Endothelial cell of umbilical vein (primary cell): ENCODE results near the gene PHLPP1. TPM values are rescaled to one million over a fixed set of nuclear protein-coding genes. Genes with fewer than 3 reads are reported as not detected.

ENCODE experiments used
- BruUV-seq: library from RNA; stranded (reverse); fragments of 400-500 nt; replicated peaks from 2 replicates; lab custom pipeline; 2021; lab: Mats Ljungman, UMichigan
- CTCF ChIA-PET: fragments of 300-600, 350-600 bp; sonication (Branson Sonifier 250); formaldehyde crosslinking; loops from one replicate; lab custom pipeline; 2021; ENCODE audit warnings: antibody characterized with exemption, inconsistent platforms; lab: Charles Lee
- POLR2A ChIA-PET: fragments of 300-600, 350-600 bp; sonication (Branson Sonifier 250); formaldehyde crosslinking; loops from one replicate; lab custom pipeline; 2021; ENCODE audit warnings: antibody characterized with exemption, inconsistent platforms; lab: Charles Lee
- DNase-seq: peaks from one replicate; pipeline ENCODE4 v3.0.0-alpha.2; 2011; ENCODE audit warnings: low read depth, low spot score
- FAIRE-seq: peaks from 2 replicates; lab custom pipeline; 2011; peaks lifted over from hg19 to GRCh38; lab: Jason Lieb, UNC
- H2AFZ ChIP-seq: 2 replicates; pipeline ENCODE4 v1.6.0; 2012; ENCODE audit warnings: low read depth, low read length, control low read depth, inconsistent platforms
- H3K27ac ChIP-seq: 2 replicates; pipeline ENCODE4 v1.5.1; 2011; ENCODE audit warnings: low read depth, mild to moderate bottlenecking, control low read depth, low read length, moderate library complexity; ENCODE audit not compliant: insufficient read depth
- H3K27me3 ChIP-seq, 2 experiments: 2 replicates each; pipeline versions ENCODE4 v1.6.0 to v1.6.1; 2011; ENCODE audit warnings: low read length in 2 of 2, mixed read lengths in 1 of 2; ENCODE audit not compliant: control insufficient read depth in 2 of 2, insufficient read depth in 2 of 2
- H3K36me3 ChIP-seq, 2 experiments: 2 replicates in 1 of 2; 3 replicates in 1 of 2; pipeline ENCODE4 v1.5.1; 2011; ENCODE audit warnings: low read length in 2 of 2, mild to moderate bottlenecking in 1 of 2, moderate library complexity in 1 of 2; ENCODE audit not compliant: control insufficient read depth in 2 of 2, insufficient read depth in 2 of 2; ENCODE audit errors: extremely low read depth in 1 of 2
- H3K4me1 ChIP-seq: 3 replicates; pipeline ENCODE4 v1.5.1; 2011; ENCODE audit warnings: mild to moderate bottlenecking, low read length; ENCODE audit not compliant: control insufficient read depth, insufficient read depth; ENCODE audit errors: extremely low read depth
- H3K4me2 ChIP-seq: 2 replicates; pipeline ENCODE4 v1.6.1; 2011; ENCODE audit warnings: low read length, control low read depth, mixed read lengths; ENCODE audit not compliant: insufficient read depth
- H3K4me3 ChIP-seq, 3 experiments: fragments of 200-600 bp in 1 of 3; sonication (generic), shearing (Covaris generic) in 1 of 3; replicated peaks in 1 of 3; 2 replicates each; pipeline ENCODE4 v1.5.1; 2011 to 2016; ENCODE audit warnings: control low read depth in 3 of 3, low read length in 3 of 3, mild to moderate bottlenecking in 2 of 3, inconsistent platforms in 1 of 3, low read depth in 1 of 3, moderate library complexity in 1 of 3; ENCODE audit not compliant: insufficient read depth in 1 of 3
- H3K79me2 ChIP-seq: 2 replicates; pipeline ENCODE4 v1.6.0; 2012; ENCODE audit warnings: low read length, inconsistent platforms; ENCODE audit not compliant: control insufficient read depth, insufficient read depth
- H3K9ac ChIP-seq: replicated peaks from 2 replicates; pipeline ENCODE3; 2011; ENCODE audit warnings: low read length, control low read depth; ENCODE audit not compliant: insufficient read depth; ENCODE audit errors: extremely low read depth
- H3K9me1 ChIP-seq: replicated peaks from 3 replicates; pipeline ENCODE4 v1.6.0; 2011; ENCODE audit warnings: mild to moderate bottlenecking, low read length; ENCODE audit not compliant: control insufficient read depth, insufficient read depth; ENCODE audit errors: extremely low read depth
- H3K9me3 ChIP-seq: replicated peaks from 2 replicates; pipeline ENCODE4 v1.5.1; 2012; ENCODE audit warnings: low read length, inconsistent platforms; ENCODE audit not compliant: control insufficient read depth, insufficient read depth
- H4K20me1 ChIP-seq: replicated peaks from 2 replicates; pipeline ENCODE3; 2011; ENCODE audit warnings: mild to moderate bottlenecking, low read length; ENCODE audit not compliant: control insufficient read depth, insufficient read depth; ENCODE audit errors: extremely low read depth
- EZH2 ChIP-seq: IDR thresholded peaks from 2 replicates; pipeline ENCODE4 v1.6.1; 2012; ENCODE audit warnings: borderline replicate concordance, low read depth, mild to moderate bottlenecking, moderate library complexity, low read length, inconsistent platforms; ENCODE audit not compliant: severe bottlenecking
- FOS ChIP-seq: IDR thresholded peaks from 2 replicates; pipeline ENCODE4 v1.6.1; 2011; ENCODE audit warnings: mild to moderate bottlenecking, low read length, moderate library complexity, borderline replicate concordance; ENCODE audit not compliant: insufficient read depth
- GATA2 ChIP-seq: IDR thresholded peaks from 2 replicates; pipeline ENCODE4 v1.7.0; 2011; ENCODE audit warnings: low read depth, mild to moderate bottlenecking, moderate library complexity, mixed read lengths, low read length; ENCODE audit not compliant: insufficient read length, insufficient read depth
- JUN ChIP-seq: IDR thresholded peaks from 2 replicates; pipeline ENCODE4 v1.6.1; 2011; ENCODE audit warnings: borderline replicate concordance, low read depth; ENCODE audit not compliant: insufficient read length, insufficient read depth
- MYC ChIP-seq: IDR thresholded peaks from one replicate; pipeline ENCODE4 v1.6.1; 2011; ENCODE audit warnings: mild to moderate bottlenecking, low read depth, low read length
- POLR2A ChIP-seq: IDR thresholded peaks from 2 replicates; pipeline ENCODE4 v1.6.1; 2012; ENCODE audit warnings: low read depth, mild to moderate bottlenecking, control low read depth, low read length
- POLR2AphosphoS5 ChIP-seq: IDR thresholded peaks from 2 replicates; pipeline ENCODE4 v1.6.1; 2012; ENCODE audit warnings: low read depth, mild to moderate bottlenecking, control low read depth, low read length, moderate library complexity; ENCODE audit not compliant: insufficient read depth
- dilution Hi-C: fragments of 300-500 bp; cut with MboI; formaldehyde crosslinking; loops from one replicate; pipeline ENCODE4 v1.15.0; 2019; ENCODE audit warnings: low sequenced_read_pairs; ENCODE audit not compliant: extremely low pct_ligation_motif_present
- intact Hi-C: fragments of 100-400 bp; cut with micrococcal nuclease; formaldehyde crosslinking; loops from one replicate; pipeline ENCODE4 v1.10.0; 2022
- polyA plus RNA-seq, 4 experiments: library from polyadenylated mRNA; depleted of rRNA in 3 of 4; stranded (reverse) in 3 of 4; unstranded in 1 of 4; fragments of >200 nt; gene quantifications; 2 replicates each; pipeline versions ENCODE4 v1.2.1 to v1.2.3, GENCODE V29; 2011 to 2012; ENCODE audit warnings: missing spikeins in 1 of 4
- total RNA-seq: library from RNA; stranded (reverse); gene quantifications from 2 replicates; pipeline ENCODE4 v1.2.3, GENCODE V29; 2021
- TF ChIP-seq, protein P1 (sequence below), 2 donors: IDR thresholded peaks; 1 replicate in 1 of 2; 2 replicates in 1 of 2; pipeline ENCODE4 v1.5.1; 2011; ENCODE audit warnings: low read length in 2 of 2, mild to moderate bottlenecking in 2 of 2, moderate library complexity in 2 of 2, control low read depth in 1 of 2, inconsistent platforms in 1 of 2, low read depth in 1 of 2; ENCODE audit not compliant: insufficient read depth in 1 of 2; ENCODE audit errors: extremely low read depth in 1 of 2
- TF ChIP-seq, protein P2 (sequence below): IDR thresholded peaks from 2 replicates; pipeline ENCODE4 v1.6.1; 2011; ENCODE audit not compliant: insufficient read depth, insufficient read length

PHLPP1 gene
- total and polyA plus RNA-seq, 2 donors (not counting 3 experiments of a cell fraction or from before 2014, with no cell fraction given), result 4.0 to 10.8 TPM

DNA sequence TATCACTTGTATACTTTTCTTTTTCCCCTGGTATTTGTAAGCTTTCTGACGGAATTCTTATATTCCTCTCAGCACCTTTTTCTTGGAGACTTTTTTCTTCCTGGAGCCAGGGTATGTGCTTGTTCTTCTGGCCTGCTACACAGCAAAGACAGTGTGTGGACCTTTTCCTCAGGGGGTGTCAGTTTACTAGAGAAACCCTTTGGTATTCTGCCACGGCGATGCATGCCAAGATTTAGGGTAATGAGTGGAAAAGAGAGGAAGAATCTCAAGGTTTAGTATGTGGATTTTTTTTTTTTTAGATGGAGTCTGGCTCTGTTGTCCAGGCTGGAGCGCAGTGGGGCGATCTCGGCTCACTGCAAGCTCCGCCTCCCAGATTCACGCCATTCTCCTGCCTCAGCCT is 152.2 kb downstream of the PHLPP1 start:
- intact Hi-C loops, result no loop called here
- Histone ChIP-seq H3K4me3 (no peak overlapping the region), H3K36me3 (no peaks in the 10 kb centered on the region), H3K9ac (no peak overlapping the region), H3K27ac (no peak overlapping the region), H4K20me1 (no peaks in the 10 kb centered on the region), H3K27me3 (no peaks in the 10 kb centered on the region), H3K79me2 (no peaks in the 10 kb centered on the region), H3K9me3 (no peaks in the 10 kb centered on the region), H3K4me1 (no peaks in the 10 kb centered on the region), H2AFZ (no peak overlapping the region), H3K4me2 (no peak overlapping the region), H3K9me1 (no peaks in the 10 kb centered on the region)
- FAIRE-seq, result no peak
- dilution Hi-C loops, result no loop called here
- no peak for TF ChIP-seq GATA2
- TF ChIP-seq POLR2AphosphoS5, result no peak
- TF ChIP-seq, protein P1, sequence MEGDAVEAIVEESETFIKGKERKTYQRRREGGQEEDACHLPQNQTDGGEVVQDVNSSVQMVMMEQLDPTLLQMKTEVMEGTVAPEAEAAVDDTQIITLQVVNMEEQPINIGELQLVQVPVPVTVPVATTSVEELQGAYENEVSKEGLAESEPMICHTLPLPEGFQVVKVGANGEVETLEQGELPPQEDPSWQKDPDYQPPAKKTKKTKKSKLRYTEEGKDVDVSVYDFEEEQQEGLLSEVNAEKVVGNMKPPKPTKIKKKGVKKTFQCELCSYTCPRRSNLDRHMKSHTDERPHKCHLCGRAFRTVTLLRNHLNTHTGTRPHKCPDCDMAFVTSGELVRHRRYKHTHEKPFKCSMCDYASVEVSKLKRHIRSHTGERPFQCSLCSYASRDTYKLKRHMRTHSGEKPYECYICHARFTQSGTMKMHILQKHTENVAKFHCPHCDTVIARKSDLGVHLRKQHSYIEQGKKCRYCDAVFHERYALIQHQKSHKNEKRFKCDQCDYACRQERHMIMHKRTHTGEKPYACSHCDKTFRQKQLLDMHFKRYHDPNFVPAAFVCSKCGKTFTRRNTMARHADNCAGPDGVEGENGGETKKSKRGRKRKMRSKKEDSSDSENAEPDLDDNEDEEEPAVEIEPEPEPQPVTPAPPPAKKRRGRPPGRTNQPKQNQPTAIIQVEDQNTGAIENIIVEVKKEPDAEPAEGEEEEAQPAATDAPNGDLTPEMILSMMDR (IDR thresholded peaks at IDR 0.05; ENCODE audit: extremely low read depth in 1 of 2, insufficient read depth in 1 of 2, low read depth in 1 of 2, low read length in 2 of 2), result no peak
- no peak for TF ChIP-seq POLR2A
- CTCF ChIA-PET, result interaction anchor here (0.7 to 1.8 kb wide), 3 partner anchors 10 to 281 kb away, joined by 3 to 4 read pairs (median 3); no protein-coding TSS in a partner anchor
- POLR2A ChIA-PET, result no interaction called here
- no peak for DNase-seq
- no TSS peak for BruUV-seq

DNA sequence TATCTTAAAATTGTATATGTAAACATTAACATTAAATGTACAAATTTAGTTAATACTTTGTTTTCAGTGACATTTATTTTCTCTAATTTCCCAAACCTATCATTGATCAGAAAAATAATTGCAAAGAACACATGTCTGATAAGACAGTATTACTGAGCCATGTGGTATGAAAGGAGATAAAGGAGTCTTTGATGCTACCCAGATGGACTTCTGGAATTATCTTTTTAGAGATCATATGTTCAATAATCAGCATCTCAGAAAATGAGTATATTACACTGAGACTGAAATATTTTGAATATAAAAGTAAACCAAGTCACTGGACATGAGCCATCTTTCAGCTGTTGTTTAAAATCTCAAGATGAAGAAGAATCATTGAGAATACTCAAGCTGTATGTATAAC is 153.3 kb downstream of the PHLPP1 start:
- Histone ChIP-seq H3K9me1 (no peaks in the 10 kb centered on the region), H3K9me3 (no peaks in the 10 kb centered on the region), H3K36me3 (no peaks in the 10 kb centered on the region), H3K27ac (no peak overlapping the region), H3K27me3 (no peaks in the 10 kb centered on the region), H2AFZ (no peak overlapping the region), H3K4me1 (no peaks in the 10 kb centered on the region), H3K79me2 (no peaks in the 10 kb centered on the region), H3K4me3 (no peak overlapping the region), H3K4me2 (no peak overlapping the region), H4K20me1 (no peaks in the 10 kb centered on the region), H3K9ac (no peak overlapping the region)
- ChIA-PET CTCF (interaction anchor here (1.2 kb wide), 1 partner anchor 90 kb away, joined by 4 read pairs; no protein-coding TSS in a partner anchor), POLR2A (no interaction called here)
- DNase-seq (no peak), FAIRE-seq (no peak)
- BruUV-seq, result no TSS peak
- TF ChIP-seq POLR2AphosphoS5 (no peak), FOS (no peak), JUN (no peak), EZH2 (no peak), MYC (no peak), POLR2A (no peak), GATA2 (no peak)
- TF ChIP-seq, protein P2, sequence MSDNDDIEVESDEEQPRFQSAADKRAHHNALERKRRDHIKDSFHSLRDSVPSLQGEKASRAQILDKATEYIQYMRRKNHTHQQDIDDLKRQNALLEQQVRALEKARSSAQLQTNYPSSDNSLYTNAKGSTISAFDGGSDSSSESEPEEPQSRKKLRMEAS, result no peak
- TF ChIP-seq, protein P1 (IDR thresholded peaks at IDR 0.05; ENCODE audit: extremely low read depth in 1 of 2, insufficient read depth in 1 of 2, low read depth in 1 of 2, low read length in 2 of 2), result no peak
- intact Hi-C loops (no loop called here), dilution Hi-C loops (no loop called here)
